ENCODE results near the gene RAB28. TPM values are rescaled to one million over a fixed set of nuclear protein-coding genes. Genes with fewer than 3 reads are reported as not detected.

The RAB28 gene
- total RNA-seq, 1 experiment from 2014 or later: 17.1 TPM

- TF ChIP-seq ZSCAN18 (CRISPR knock-in tag; IDR thresholded peaks at IDR 0.05) (no peak), NR2C2 (CRISPR knock-in tag; IDR thresholded peaks at IDR 0.05) (no peak), IRF1 (CRISPR knock-in tag; IDR thresholded peaks at IDR 0.05) (no peak), ZMAT4 (CRISPR knock-in tag; IDR thresholded peaks at IDR 0.05) (no peak), PRRX2 (CRISPR knock-in tag; IDR thresholded peaks at IDR 0.05) (no peak), CREM (CRISPR knock-in tag; IDR thresholded peaks at IDR 0.05) (no peak), SP1 (CRISPR knock-in tag; conservative IDR thresholded peaks at IDR 0.05) (no peak), FOXP1 (CRISPR knock-in tag; IDR thresholded peaks at IDR 0.05; ENCODE audit: borderline replicate concordance) (no peak)
Observed at GRCh38 chr4:13452927-13453579, 31.1 kb downstream of the RAB28 start (continued).

- Mint-ChIP-seq H3K36me3 (peaks cover 10% of the 10 kb centered on the region), H3K4me3 (no peak overlapping the region), H3K27me3 (ENCODE audit: low read depth) (no peaks in the 10 kb centered on the region), H3K27ac (no peak overlapping the region), H3K9me3 (no peaks in the 10 kb centered on the region), H3K4me1 (peaks cover 29% of the 10 kb centered on the region)
- POLR2A ChIA-PET: no interaction called here
- ATAC-seq (no peak), DNase-seq (ENCODE audit: low spot score) (no peak)
- CTCF ChIA-PET: interaction anchor here (2.7 kb wide), 1 partner anchor 18 kb away, joined by 11 read pairs; no protein-coding TSS in a partner anchor
- TF ChIP-seq CDX4 (CRISPR knock-in tag; IDR thresholded peaks at IDR 0.05; ENCODE audit: borderline replicate concordance) (no peak), HMGA2 (CRISPR knock-in tag; IDR thresholded peaks at IDR 0.05) (no peak), ZSCAN18 (CRISPR knock-in tag; IDR thresholded peaks at IDR 0.05) (no peak), ZBTB21 (CRISPR knock-in tag; IDR thresholded peaks at IDR 0.05; ENCODE audit: borderline replicate concordance) (no peak), ZNF219 (CRISPR knock-in tag; IDR thresholded peaks at IDR 0.05; ENCODE audit: borderline replicate concordance) (no peak), CREM (CRISPR knock-in tag; IDR thresholded peaks at IDR 0.05) (no peak), ATF2 (CRISPR knock-in tag; IDR thresholded peaks at IDR 0.05; ENCODE audit: borderline replicate concordance, low read depth) (no peak), HMGXB4 (CRISPR knock-in tag; IDR thresholded peaks at IDR 0.05) (no peak), TEAD4 (CRISPR knock-in tag; IDR thresholded peaks at IDR 0.05) (no peak), RORB (CRISPR knock-in tag; IDR thresholded peaks at IDR 0.05) (no peak), JUN (CRISPR knock-in tag; IDR thresholded peaks at IDR 0.05) (no peak), ZNF263 (CRISPR knock-in tag; IDR thresholded peaks at IDR 0.05; ENCODE audit: low read depth) (no peak), ZNF671 (CRISPR knock-in tag; IDR thresholded peaks at IDR 0.05) (no peak), ARID4B (CRISPR knock-in tag; IDR thresholded peaks at IDR 0.05; ENCODE audit: borderline replicate concordance) (no peak), ETV6 (CRISPR knock-in tag; IDR thresholded peaks at IDR 0.05) (no peak), TCF7 (CRISPR knock-in tag; IDR thresholded peaks at IDR 0.05; ENCODE audit: low read depth) (no peak), MXD4 (CRISPR knock-in tag; IDR thresholded peaks at IDR 0.05; ENCODE audit: borderline replicate concordance) (no peak), RELA (CRISPR knock-in tag; IDR thresholded peaks at IDR 0.05; ENCODE audit: borderline replicate concordance) (no peak), MYBL2 (CRISPR knock-in tag; IDR thresholded peaks at IDR 0.05) (no peak)
Observed at GRCh38 chr4:13449590-13449989, 34.5 kb downstream of the RAB28 start.
